Mammary epithelial cell (primary cell): Measurements from ENCODE around the gene SKA2.

Source experiments
- EZH2 ChIP-seq: IDR thresholded peaks from 2 replicates; pipeline ENCODE4 v1.6.1; 2012; ENCODE audit warnings: low read length, inconsistent platforms, borderline replicate concordance
- TF ChIP-seq, protein P1 (sequence below), 2 donors: IDR thresholded peaks in 1 of 2; conservative IDR thresholded peaks in 1 of 2; 2 replicates each; pipeline ENCODE4 v1.5.1; 2011 to 2012; ENCODE audit warnings: inconsistent platforms in 2 of 2, low read length in 2 of 2, mild to moderate bottlenecking in 2 of 2, control low read depth in 1 of 2, low read depth in 1 of 2; ENCODE audit not compliant: insufficient read depth in 1 of 2; ENCODE audit errors: extremely low read depth in 1 of 2

DNA sequence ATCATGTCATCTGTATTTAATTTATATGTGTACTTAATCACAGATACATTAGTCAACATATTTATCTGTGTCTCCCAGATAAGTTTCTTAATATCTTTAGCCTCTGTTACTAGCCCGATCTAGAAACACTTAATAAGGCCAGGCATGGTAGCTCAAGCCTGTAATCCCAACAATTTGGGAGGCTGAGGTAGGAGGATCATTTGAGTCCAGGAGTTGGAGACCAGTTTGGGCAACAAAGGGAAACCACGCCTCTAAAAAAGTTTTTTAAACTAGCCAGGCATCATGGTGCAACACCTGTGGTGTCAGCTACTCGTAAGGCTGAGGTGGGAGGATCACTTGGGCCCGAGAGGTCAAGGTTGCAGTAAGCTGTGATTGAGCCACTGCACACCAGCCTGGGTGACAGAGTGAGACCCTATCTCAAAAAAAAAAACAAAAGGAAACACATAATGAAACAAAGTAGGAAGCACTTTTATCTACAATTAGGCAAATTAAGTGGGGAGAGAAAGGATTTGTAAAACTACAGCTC lies 9.4 kb downstream of the SKA2 start:
- TF ChIP-seq, protein P1, sequence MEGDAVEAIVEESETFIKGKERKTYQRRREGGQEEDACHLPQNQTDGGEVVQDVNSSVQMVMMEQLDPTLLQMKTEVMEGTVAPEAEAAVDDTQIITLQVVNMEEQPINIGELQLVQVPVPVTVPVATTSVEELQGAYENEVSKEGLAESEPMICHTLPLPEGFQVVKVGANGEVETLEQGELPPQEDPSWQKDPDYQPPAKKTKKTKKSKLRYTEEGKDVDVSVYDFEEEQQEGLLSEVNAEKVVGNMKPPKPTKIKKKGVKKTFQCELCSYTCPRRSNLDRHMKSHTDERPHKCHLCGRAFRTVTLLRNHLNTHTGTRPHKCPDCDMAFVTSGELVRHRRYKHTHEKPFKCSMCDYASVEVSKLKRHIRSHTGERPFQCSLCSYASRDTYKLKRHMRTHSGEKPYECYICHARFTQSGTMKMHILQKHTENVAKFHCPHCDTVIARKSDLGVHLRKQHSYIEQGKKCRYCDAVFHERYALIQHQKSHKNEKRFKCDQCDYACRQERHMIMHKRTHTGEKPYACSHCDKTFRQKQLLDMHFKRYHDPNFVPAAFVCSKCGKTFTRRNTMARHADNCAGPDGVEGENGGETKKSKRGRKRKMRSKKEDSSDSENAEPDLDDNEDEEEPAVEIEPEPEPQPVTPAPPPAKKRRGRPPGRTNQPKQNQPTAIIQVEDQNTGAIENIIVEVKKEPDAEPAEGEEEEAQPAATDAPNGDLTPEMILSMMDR (conservative IDR thresholded peaks at IDR 0.05 in 1 of 2, IDR thresholded peaks at IDR 0.05 in 1 of 2; ENCODE audit: extremely low read depth in 1 of 2, insufficient read depth in 1 of 2, low read depth in 1 of 2, low read length in 2 of 2) = no peak
- no peak for TF ChIP-seq EZH2
